Bronchus fibroblast of lung (primary cell): Measurements from ENCODE around the gene PCDHGB7. TPM values are rescaled to one million over a fixed set of nuclear protein-coding genes. Genes with fewer than 3 reads are reported as not detected.

Experiments
- total RNA-seq: library from RNA; depleted of rRNA; stranded (reverse); fragments of >200 nt; gene quantifications from 2 replicates; pipeline ENCODE4 v1.2.3, GENCODE V29; 2015

PCDHGB7 gene
- total RNA-seq, result 6.1 and 7.2 TPM in 2 replicates

DNA sequence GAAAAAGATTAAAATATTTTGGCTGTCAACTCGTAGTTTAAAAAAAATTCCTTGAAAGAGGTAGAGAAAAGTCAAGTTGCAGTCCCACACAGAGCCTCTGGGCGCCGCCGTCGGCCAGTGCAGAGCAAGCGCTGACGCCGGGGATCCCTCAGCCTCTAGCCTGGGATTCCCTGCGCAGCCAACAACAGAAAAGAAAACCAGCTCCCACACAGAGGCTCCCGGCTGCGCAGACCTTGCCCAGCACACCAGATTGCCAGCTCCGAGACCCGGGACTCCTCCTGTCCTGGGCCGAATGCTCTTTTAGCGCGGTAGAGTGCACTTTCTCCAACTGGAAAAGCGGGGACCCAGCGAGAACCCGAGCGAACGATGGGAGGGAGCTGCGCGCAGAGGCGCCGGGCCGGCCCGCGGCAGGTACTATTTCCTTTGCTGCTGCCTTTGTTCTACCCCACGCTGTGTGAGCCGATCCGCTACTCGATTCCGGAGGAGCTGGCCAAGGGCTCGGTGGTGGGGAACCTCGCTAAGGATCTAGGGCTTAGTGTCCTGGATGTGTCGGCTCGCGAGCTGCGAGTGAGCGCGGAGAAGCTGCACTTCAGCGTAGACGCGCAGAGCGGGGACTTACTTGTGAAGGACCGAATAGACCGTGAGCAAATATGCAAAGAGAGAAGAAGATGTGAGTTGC, at the start of gene PCDHGB7:
Gene PCDHGB7 (plus strand): TSS at position 184 of the 679 bp plus-strand sequence. CDS start 183 bp downstream, at position 367.

DNA sequence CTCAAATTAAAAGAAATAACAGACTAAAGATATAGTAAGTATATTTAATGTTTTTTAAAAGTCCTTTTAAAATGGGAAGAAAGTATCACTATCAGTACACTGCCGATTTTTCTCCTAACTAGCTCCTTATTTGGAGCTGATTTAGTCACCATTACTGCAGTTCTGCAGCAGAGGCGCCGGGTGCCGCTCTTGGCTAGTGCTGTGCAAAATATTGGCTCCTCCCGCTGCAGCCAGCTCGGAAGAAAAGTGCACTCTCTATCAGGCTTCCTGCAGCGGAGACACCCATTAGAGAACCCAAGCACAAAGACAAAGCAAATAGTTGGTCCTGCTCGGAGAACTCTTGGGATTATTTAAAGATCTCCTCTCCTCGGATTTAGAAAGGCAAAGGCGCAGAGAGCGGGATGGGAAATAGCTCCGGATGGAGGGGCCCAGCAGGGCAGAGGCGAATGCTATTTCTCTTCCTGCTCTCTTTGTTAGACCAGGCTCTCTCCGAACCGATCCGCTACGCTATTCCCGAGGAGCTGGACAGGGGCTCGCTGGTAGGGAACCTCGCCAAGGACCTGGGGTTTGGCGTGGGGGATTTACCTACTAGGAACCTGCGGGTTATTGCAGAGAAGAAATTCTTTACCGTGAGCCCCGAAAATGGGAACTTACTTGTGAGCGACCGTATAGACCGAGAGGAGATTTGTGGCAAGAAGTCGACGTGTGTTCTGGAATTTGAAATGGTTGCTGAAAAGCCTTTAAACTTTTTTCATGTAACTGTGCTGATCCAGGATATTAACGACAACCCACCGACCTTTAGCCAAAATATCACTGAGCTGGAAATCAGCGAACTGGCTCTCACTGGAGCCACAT, 47.3 kb upstream of the PCDHGB7 start, which contains the start of gene PCDHGB3:
Gene PCDHGB3 (plus strand): TSS at position 249 of the 855 bp plus-strand sequence. CDS start 153 bp downstream, at position 402.

DNA sequence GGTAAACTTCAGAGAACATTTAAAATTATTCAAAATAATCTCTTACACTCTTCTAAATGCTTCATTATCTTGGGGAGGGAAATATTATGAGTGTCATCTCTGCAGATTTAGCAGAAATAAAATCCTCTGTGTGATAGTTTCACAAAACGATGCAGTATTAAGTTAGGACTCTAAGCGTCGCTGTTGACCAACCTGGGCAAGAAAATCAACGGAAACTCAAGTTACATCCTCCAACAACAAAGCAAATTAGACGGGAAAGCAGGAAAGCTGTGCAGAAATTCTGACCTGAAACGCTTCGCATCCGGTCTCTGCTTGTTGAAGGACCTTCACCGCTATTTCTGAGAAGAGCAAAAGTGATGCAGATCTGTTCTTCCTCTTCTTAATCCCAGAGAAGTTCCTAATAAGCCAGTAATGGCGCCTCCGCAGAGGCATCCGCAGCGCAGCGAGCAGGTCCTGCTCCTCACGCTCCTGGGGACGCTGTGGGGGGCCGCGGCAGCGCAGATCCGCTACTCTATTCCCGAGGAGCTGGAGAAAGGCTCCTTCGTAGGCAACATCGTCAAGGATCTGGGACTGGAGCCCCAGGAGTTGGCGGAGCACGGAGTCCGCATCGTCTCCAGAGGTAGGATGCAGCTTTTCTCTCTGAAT, 43.7 kb upstream of the PCDHGB7 start, which contains the start of gene PCDHGA6:
Gene PCDHGA6 (plus strand): TSS at position 219 of the 645 bp plus-strand sequence. CDS start 193 bp downstream, at position 412.

DNA sequence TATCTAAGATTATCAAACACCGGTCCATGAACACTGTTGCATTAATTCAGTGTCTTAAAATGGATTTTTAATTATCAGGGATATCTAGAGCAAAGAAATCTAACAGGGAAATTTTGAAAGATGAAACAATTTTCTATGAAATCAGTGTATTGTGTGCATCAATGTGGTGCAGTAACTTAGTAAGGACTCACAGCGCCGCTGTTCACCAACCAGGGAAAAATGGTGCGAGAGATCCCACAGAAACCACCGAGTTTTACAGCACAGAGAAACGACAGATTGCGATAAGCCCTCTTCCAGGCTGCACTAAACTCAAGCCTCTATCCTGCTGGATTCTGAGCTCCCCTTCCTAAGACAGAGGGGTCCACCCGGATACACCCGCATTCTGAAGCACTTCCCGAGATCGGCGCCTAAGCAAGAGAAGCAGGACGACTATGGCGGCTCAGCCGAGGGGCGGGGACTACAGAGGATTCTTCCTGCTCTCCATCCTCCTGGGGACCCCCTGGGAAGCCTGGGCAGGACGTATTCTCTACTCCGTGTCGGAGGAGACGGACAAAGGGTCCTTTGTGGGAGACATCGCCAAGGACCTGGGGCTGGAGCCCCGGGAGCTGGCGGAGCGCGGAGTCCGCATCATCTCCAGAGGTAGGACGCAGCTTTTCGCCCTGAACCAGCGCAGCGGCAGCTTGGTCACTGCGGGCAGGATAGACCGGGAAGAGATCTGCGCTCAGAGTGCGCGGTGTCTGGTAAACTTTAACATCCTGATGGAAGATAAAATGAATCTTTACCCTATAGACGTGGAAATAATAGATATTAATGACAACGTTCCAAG, 34.8 kb upstream of the PCDHGB7 start, which contains the start of gene PCDHGA7:
Gene PCDHGA7 (plus strand): TSS at position 274 of the 826 bp plus-strand sequence. CDS start 158 bp downstream, at position 432.

DNA sequence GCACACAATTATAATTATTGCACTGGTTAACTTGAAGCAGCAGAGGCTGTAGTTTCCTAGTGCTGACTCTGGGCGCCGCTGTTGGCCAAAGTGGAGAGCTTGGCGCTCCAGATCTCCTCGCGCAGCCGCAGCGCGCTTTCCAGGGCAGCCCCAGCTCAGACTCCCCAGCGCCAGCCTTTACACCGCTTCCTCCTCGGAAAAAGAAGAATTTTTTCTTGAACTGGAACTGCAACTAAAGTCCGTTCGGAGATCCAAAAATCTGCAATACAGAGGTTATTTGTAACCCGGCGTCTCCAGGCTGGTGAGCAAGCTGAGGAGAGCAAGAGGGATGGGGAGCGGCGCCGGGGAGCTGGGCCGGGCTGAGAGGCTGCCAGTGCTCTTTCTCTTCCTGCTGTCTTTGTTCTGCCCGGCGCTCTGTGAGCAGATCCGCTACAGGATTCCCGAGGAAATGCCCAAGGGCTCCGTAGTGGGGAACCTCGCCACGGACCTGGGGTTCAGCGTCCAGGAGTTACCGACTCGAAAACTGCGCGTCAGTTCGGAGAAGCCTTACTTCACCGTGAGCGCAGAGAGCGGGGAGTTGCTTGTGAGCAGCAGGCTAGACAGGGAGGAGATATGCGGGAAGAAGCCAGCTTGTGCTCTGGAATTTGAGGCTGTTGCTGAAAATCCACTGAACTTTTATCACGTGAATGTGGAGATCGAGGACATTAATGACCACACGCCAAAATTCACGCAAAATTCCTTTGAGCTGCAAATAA, 29.7 kb upstream of the PCDHGB7 start, which contains the start of gene PCDHGB4:
Gene PCDHGB4 (plus strand): TSS at position 142 of the 755 bp plus-strand sequence. CDS start 187 bp downstream, at position 329.

DNA sequence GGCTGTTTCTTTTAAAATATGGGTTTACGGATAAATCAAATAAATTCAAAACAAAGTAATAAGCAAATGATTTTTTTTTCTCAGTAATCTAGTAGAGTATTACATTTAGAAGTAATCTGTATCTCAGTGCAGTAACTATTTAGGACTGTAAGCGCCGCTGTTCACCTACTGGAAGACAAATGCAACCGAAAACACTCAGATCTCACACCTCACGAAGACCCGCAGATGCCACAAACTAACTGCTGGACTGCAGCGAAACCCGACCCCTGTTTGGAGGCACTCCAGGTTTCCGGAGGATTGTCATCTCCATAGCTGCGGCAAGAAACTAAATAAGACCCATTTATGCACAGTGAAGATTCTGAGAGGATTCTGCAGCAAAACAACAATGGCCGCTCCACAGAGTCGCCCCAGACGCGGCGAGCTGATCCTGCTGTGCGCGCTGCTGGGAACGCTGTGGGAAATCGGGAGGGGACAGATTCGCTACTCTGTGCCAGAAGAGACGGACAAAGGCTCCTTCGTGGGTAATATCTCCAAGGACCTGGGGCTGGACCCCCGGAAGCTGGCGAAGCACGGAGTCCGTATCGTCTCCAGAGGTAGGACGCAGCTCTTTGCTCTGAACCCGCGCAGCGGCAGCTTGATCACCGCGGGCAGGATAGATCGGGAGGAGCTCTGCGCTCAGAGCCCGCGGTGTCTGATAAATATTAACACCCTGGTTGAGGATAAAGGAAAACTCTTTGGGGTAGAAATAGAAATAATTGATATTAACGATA, 24.9 kb upstream of the PCDHGB7 start, which contains the start of gene PCDHGA8:
Gene PCDHGA8 (plus strand): TSS at position 205 of the 770 bp plus-strand sequence. CDS start 181 bp downstream, at position 386.

DNA sequence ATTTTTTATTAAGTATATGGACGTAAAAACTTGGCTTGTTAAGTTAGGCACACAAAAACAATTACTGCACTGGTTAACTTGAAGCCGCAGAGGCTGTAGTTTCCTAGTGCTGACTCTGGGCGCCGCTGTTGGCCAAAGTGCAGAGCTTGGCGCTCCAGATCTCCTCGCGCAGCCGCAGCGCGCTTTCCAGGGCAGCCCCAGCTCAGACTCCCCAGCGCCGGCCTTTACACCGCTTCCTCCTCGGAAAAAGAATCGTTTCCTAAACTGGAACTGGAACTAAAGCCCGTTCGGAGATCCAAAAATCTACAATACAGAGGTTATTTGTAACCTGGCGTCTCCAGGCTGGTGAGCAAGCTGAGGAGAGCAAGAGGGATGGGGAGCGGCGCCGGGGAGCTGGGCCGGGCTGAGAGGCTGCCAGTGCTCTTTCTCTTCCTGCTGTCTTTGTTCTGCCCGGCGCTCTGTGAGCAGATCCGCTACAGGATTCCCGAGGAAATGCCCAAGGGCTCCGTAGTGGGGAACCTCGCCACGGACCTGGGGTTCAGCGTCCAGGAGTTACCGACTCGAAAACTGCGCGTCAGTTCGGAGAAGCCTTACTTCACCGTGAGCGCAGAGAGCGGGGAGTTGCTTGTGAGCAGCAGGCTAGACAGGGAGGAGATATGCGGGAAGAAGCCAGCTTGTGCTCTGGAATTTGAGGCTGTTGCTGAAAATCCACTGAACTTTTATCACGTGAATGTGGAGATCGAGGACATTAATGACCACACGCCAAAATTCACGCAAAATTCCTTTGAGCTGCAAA, 19.5 kb upstream of the PCDHGB7 start, which contains the start of gene PCDHGB5:
Gene PCDHGB5 (plus strand): TSS at position 192 of the 796 bp plus-strand sequence. CDS start 181 bp downstream, at position 373.

DNA sequence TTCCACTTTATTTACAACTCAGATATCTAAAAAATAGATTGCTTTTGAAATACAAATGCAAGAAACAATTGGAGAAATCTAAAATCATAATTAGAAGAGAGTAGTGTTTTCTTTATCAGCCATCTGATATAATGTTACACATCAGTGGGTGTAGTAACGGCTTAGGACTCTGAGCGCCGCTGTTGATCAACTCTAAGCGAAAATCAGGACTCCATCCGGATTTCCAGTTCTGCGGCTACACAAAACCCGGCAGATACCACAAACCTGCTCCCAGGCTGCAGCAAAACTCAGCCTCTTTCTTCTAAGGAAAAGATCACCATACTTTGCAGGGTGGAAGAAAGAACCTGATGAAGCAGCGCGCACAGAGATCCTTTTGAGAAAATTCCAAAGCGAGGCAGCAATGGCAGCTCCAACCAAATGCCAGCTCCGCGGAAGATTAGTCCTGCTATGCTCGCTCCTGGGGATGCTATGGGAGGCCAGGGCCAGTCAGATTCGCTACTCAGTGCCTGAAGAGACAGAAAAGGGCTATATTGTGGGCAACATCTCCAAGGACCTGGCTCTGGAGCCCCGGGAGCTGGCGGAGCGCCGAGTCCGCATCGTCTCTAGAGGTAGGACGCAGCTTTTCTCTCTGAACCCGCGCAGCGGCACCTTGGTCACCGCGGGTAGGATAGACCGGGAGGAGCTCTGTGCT, 14.8 kb upstream of the PCDHGB7 start, which contains the start of gene PCDHGA9:
Gene PCDHGA9 (plus strand): TSS at position 226 of the 691 bp plus-strand sequence. CDS start 175 bp downstream, at position 401.

DNA sequence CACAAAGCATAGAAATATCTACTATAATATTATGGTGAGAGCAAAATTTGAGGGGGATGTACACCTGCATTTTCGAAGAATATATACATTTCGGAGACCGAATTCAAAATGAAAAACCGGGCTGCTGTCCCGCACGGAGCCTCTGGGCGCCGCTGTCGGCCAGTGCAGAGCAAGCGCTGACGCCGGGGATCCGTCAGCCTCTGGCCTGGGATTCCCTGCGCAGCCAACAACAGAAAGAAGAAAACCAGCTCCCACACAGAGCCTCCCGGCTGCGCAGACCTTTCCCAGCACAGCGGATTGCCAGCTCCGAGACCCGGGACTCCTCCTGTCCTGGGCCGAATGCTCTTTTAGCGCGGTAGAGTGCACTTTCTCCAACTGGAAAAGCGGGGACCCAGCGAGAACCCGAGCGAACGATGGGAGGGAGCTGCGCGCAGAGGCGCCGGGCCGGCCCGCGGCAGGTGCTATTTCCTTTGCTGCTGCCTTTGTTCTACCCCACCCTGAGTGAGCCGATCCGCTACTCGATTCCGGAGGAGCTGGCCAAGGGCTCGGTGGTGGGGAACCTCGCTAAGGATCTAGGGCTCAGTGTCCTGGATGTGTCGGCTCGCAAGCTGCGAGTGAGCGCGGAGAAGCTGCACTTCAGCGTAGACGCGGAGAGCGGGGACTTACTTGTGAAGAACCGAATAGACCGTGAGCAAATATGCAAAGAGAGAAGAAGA, 9.5 kb upstream of the PCDHGB7 start, which contains the start of gene PCDHGB6:
Gene PCDHGB6 (plus strand): TSS at position 232 of the 716 bp plus-strand sequence. CDS start 182 bp downstream, at position 414.

DNA sequence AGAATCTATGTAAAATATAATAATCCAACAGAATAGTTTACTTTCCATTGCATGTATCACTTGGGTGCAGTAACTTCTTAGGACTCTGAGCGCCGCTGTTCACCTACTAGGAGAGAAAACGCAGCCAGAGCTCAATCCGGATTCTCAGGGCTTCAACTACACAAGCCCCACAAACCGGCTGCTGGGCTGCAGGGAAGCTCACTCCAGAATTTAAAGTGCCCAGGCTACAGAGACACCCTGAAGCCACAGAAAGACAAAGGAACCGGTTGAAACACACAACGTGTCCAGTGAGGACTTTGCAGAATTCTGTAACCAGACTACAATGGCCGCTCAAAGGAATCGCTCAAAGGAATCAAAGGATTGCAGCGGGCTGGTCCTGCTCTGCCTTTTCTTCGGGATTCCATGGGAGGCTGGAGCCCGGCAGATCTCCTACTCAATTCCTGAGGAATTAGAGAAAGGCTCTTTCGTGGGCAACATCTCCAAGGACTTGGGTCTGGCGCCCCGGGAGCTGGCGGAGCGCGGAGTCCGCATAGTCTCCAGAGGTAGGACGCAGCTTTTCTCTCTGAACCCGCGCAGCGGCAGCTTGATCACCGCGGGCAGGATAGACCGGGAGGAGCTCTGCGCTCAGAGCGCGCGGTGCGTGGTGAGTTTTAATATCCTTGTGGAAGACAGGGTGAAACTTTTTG, 4.5 kb upstream of the PCDHGB7 start, which contains the start of gene PCDHGA10:
Gene PCDHGA10 (plus strand): TSS at position 134 of the 686 bp plus-strand sequence. CDS start 189 bp downstream, at position 323.

DNA sequence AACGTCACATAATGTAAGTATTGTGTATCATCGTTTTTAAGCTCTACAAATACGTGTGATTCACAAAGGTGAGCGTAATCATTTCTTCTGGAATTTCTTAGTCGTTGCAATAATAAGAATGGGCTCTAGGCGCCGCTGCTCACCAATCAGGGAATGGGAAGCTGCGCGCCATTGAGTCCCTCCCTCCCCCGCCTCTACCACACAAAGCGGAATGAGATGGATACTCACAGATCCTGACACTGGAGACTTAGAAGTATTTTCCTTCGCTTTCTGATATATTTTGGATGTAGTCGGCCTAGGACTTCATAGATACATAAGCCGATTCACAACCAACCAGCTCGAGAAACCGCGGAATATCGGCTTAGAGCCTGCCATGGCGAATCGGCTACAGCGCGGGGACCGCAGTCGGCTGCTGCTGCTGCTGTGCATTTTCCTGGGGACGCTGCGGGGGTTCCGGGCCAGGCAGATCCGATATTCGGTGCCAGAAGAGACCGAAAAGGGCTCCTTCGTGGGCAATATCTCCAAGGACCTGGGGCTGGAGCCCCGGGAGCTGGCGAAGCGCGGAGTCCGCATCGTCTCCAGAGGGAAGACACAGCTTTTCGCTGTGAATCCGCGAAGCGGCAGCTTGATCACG, 3.5 kb downstream of the PCDHGB7 start, which contains the start of gene PCDHGA11:
Gene PCDHGA11 (plus strand): TSS at position 197 of the 634 bp plus-strand sequence. CDS start 177 bp downstream, at position 374.

DNA sequence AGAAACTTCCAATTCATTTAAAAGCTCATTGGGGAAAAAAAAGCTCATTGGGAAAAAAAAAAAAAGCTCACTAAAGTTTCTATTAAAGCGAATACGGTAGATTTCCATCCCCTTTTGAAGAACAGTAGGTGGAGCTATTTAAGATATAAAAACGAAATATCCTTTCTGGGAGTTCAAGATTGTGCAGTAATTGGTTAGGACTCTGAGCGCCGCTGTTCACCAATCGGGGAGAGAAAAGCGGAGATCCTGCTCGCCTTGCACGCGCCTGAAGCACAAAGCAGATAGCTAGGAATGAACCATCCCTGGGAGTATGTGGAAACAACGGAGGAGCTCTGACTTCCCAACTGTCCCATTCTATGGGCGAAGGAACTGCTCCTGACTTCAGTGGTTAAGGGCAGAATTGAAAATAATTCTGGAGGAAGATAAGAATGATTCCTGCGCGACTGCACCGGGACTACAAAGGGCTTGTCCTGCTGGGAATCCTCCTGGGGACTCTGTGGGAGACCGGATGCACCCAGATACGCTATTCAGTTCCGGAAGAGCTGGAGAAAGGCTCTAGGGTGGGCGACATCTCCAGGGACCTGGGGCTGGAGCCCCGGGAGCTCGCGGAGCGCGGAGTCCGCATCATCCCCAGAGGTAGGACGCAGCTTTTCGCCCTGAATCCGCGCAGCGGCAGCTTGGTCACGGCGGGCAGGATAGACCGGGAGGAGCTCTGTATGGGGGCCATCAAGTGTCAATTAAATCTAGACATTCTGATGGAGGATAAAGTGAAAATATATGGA, 13.0 kb downstream of the PCDHGB7 start, which contains the start of gene PCDHGA12:
Gene PCDHGA12 (plus strand): TSS at position 176 of the 782 bp plus-strand sequence. CDS start 253 bp downstream, at position 429.

